Measurements from ENCODE around the gene CASTOR1. TPM values are rescaled to one million over a fixed set of nuclear protein-coding genes. Genes with fewer than 3 reads are reported as not detected.

Gene CASTOR1
- total and polyA plus RNA-seq, 4 donors, result 12.6 to 26.5 (median 15.3) TPM

GRCh38 chr22:30253205-30253852 is 36.0 kb downstream of the CASTOR1 start:
- Histone ChIP-seq H3K27ac (ENCODE audit: low read depth in 1 of 2, low read length in 1 of 2) (peak overlapping the region in 1 of 2 donors; percentile 11), H3K9ac (ENCODE audit: insufficient read depth in 1 of 2, low read length in 2 of 2) (peak overlapping the region in 1 of 2 donors; percentile 42), H3K27me3 (ENCODE audit: control insufficient read depth in 3 of 3, insufficient read depth in 3 of 3, low read length in 2 of 3) (no peaks in the 10 kb centered on the region), H3K9me3 (ENCODE audit: control insufficient read depth in 4 of 4, insufficient read depth in 3 of 4, low read length in 3 of 4) (no peaks in the 10 kb centered on the region), H3K4me3 (no peak overlapping the region), H3K36me3 (ENCODE audit: control insufficient read depth in 4 of 4, insufficient read depth in 4 of 4, low read length in 4 of 4) (no peaks in the 10 kb centered on the region), H3K4me1 (ENCODE audit: control insufficient read depth in 5 of 5, insufficient read depth in 5 of 5, low read length in 5 of 5) (peaks cover 0 to 71% (median 10%) of the 10 kb centered on the region in 5 donors)
- no peak for TF ChIP-seq CTCF (IDR thresholded peaks at IDR 0.05; ENCODE audit: control extremely low read depth, extremely low read depth)
- ATAC-seq (ENCODE audit: insufficient read depth, low FRiP score) (no peak), DNase-seq (peak; percentile 95 to 99 (median 96))
- 32 to 38% methylated on average over 22 of the region's 22 CpGs for WGBS, 2 donors

GRCh38 chr22:30252411-30253204 is 36.7 kb downstream of the CASTOR1 start:
- Histone ChIP-seq H3K4me1 (ENCODE audit: control insufficient read depth in 5 of 5, insufficient read depth in 5 of 5, low read length in 5 of 5) (peaks cover 0 to 74% (median 10%) of the 10 kb centered on the region in 5 donors), H3K9me3 (ENCODE audit: control insufficient read depth in 4 of 4, insufficient read depth in 3 of 4, low read length in 3 of 4) (no peaks in the 10 kb centered on the region), H3K36me3 (ENCODE audit: control insufficient read depth in 4 of 4, insufficient read depth in 4 of 4, low read length in 4 of 4) (no peaks in the 10 kb centered on the region), H3K27ac (ENCODE audit: low read depth in 1 of 2, low read length in 1 of 2) (peak overlapping the region in 1 of 2 donors; percentile 11), H3K4me3 (no peak overlapping the region), H3K27me3 (ENCODE audit: control insufficient read depth in 3 of 3, insufficient read depth in 3 of 3, low read length in 2 of 3) (peaks cover 0 to 1% (median 0%) of the 10 kb centered on the region in 3 donors), H3K9ac (ENCODE audit: insufficient read depth in 1 of 2, low read length in 2 of 2) (peak overlapping the region in 1 of 2 donors; percentile 14)
- TF ChIP-seq CTCF (IDR thresholded peaks at IDR 0.05; ENCODE audit: control extremely low read depth, extremely low read depth), result no peak
- ATAC-seq (ENCODE audit: insufficient read depth, low FRiP score) (no peak), DNase-seq (no peak)
- WGBS, 2 donors, result 59 to 74% methylated on average over 19 to 22 of the region's 22 CpGs

GRCh38 chr22:30251711-30252110 is 37.6 kb downstream of the CASTOR1 start:
- DNase-seq, result peak; percentile 60 to 64 (median 63)
- WGBS, 2 donors, result 79 to 83% methylated on average over 10 of the region's 10 CpGs
- Histone ChIP-seq H3K36me3 (ENCODE audit: control insufficient read depth in 4 of 4, insufficient read depth in 4 of 4, low read length in 4 of 4) (no peaks in the 10 kb centered on the region), H3K9ac (ENCODE audit: insufficient read depth in 1 of 2, low read length in 2 of 2) (no peak overlapping the region), H3K4me1 (ENCODE audit: control insufficient read depth in 5 of 5, insufficient read depth in 5 of 5, low read length in 5 of 5) (peaks cover 0 to 74% (median 10%) of the 10 kb centered on the region in 5 donors), H3K4me3 (no peak overlapping the region), H3K9me3 (ENCODE audit: control insufficient read depth in 4 of 4, insufficient read depth in 3 of 4, low read length in 3 of 4) (no peaks in the 10 kb centered on the region), H3K27me3 (ENCODE audit: control insufficient read depth in 3 of 3, insufficient read depth in 3 of 3, low read length in 2 of 3) (peaks cover 0 to 5% (median 2%) of the 10 kb centered on the region in 3 donors), H3K27ac (ENCODE audit: low read depth in 1 of 2, low read length in 1 of 2) (no peak overlapping the region)
- TF ChIP-seq CTCF (IDR thresholded peaks at IDR 0.05; ENCODE audit: control extremely low read depth, extremely low read depth), result no peak
- no peak for ATAC-seq (ENCODE audit: insufficient read depth, low FRiP score)
